A204.1 (cell line): Measurements from ENCODE around the gene PRKCA.
"Not testable (repeated sequence)": the region's sequence is repeated elsewhere in the genome, so short reads cannot be mapped to it uniquely, and the experiment has no call there.

ENCODE experiments used
- FAIRE-seq: peaks from 2 replicates; lab custom pipeline; 2012; peaks lifted over from hg19 to GRCh38; lab: Jason Lieb, UNC

Gene PRKCA

DNA sequence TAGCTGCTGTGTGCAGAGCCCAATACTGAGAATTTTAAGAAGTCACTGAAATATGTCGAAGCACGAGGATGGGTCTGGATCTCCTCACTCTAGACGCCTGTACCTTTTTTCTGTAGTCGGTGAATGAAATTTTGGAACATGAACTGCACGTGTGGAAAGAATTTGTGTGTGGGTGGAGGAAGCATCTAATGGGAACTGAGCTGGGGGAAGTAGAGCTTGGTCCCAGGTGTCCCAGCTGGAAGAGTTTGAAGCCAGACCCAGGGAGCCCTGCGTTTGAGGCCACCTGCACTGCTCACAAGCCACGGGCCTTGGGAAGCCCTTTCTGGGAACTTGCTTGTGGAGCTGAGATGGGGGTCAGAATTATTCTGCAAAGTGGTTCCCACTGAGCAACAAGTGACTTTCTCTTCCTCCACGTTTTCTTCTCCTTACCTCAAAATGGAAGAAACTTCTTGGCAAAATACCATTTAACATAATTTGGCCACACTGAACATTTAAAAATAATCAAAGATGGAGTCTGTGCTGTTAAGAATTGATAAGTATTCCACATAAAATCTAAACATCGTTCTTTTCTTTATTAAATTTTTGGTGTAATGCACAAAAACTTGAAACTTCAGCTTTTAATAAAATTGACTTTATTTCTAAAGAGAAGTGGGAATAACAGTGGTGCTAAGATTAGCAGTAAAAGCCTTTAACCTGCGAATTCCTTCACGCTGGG, 163.8 kb downstream of the PRKCA start:
- FAIRE-seq = no peak

DNA sequence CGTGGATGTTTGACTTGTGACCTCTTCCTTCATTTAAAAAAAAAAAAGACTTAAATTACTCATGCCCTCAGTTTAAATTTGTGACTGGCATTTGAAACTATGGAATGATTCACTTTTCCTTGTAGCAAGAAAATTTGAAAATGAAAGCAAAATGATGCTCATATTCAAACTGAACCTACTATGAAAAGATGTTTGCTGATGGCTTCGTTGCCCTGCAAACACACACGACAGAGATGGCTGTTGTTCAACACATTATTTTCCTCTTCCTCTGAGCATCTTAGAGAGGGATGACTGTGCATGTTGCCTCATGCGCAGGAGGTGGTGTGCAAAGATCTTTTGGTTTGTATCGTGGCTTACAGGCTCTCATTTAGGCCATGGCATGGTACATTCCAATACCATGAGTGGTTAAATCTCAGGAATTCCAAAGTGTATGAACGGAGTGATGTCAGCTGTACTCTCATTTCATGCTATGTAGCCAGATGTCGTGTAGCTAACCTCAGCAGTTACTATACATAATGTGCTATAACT, 164.5 kb downstream of the PRKCA start:
- peak; percentile 95 for FAIRE-seq

DNA sequence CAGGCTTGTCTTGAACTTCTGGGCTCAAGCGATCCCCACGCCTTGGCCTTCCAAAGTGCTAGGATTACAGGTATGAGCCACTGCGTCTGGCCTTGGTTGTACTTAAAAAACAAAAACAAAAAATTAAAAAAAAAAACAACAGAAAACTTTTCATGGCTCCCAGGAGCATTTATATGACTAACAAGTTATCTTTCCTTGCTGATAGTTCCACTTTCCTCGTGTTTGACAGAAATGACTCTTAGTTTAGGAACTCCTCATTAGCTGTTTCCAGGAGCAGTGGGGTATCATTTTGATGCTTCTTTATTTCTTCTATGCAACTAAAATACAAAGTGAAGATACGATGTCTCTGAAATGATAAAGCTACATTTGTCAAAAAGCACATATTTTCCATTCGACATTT, 165.4 kb downstream of the PRKCA start:
- no peak for FAIRE-seq

DNA sequence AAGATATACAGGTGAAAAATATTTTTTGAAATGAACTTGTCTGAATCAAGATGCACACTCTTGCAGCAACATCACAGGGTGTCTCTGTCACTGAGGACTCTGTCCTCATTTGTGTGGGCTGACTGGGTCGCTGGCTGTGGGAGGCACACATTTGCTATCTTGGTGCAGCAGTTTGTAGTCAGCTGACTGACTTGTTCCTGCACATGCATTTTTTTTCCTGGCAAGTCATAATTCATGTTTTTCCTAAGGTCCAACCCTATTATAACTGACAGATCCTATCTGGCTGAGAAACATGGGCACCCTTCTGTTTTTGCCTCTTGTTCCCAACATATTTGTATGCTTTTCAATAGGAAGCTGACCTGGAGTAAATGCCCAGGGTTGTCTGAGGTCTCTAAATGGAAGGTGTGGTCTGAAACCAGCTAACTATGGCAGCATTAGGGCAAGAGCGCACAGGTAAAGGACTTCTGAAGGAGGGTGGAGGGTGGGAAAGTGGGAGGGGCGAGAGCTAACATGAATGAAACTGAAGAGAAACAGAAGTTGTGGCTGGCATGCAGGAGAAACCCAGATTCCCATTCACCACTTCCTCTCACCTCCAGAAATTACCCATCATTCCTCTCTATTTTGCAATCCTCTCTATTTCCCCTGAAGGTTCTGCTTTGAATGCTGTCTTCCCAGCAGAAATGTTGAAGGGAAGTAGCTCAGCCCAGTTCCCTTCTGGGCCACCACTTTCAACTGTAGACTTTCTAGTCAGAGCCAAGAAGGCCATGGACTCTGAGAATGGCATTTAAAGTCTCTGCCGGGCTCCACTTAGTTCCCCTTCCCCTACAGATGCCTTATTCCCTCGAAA, 166.1 kb downstream of the PRKCA start:
- no peak for FAIRE-seq

DNA sequence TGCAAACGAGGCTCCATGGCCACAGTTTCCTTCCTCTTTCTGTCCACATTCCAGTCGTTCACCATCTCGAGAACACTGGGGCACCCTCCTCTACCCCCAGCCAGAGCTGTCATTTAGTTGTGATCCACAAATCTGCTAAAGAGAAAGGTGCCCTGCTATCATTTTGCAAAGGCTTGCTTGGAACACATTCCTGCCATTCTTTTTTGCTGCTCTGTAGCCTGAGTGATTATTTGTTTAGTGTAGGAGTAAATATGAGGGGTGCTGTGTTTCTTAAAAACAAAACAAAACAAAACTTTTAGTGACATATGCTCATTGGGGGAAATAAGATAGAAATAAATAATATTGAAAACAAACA, 166.7 kb downstream of the PRKCA start:
- FAIRE-seq = no peak

DNA sequence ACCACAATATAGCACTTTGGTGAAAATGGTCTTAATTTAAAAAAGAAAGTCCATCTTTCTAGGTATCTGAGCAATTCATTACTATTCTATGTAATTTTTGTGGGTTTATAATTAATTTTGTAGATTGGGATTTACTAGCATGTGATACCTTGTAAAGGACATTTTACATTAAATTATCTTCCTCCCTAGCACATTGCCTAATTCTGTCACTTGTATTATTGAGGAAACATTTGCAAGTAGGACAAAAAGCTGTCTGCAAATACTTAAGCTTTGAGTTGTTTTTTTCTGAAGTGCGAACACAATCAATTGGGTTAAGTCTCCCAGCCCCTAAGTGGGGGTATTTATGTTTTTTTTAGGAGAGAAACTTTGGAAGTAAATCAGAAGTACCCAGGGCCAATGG, 167.0 kb downstream of the PRKCA start:
- no peak for FAIRE-seq

DNA sequence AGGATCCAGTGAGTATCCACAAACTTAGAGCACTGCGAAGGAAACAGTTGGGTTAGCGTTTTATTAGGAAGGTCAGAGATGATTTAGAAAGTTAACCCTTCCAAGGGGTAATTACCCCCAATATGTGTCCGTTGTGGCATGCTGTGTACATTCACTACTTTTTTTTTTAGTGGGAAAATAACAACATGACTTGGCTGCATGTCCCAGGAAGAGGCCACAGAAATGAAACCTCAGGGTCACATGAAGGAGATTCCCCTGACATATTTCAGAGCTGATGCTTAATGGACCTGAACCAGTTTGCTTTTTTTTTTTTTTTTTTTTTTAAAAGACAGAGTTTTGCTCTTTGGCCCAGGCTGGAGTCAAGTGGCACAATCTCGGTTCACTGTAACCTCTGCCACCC, 167.5 kb downstream of the PRKCA start:
- no peak for FAIRE-seq

DNA sequence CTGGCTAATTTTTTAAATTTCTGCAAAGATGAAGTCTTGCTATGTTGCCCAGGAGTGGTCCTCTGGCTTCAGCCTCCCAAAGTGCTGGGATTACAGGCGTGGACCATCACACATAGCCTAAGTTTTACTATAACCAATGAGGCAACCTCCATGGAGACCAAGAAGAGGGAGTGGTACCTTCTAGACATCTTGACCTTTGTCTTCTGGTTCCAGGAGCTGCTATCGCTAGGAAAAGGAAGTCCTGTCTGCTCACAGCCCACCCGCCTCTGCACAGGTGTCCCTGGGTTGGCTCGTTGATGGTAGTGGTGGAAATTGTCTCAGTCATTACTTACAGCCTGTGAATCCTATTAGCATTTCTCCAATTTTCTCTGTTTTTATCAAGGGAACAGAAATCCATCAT, 169.7 kb downstream of the PRKCA start:
- no peak for FAIRE-seq

DNA sequence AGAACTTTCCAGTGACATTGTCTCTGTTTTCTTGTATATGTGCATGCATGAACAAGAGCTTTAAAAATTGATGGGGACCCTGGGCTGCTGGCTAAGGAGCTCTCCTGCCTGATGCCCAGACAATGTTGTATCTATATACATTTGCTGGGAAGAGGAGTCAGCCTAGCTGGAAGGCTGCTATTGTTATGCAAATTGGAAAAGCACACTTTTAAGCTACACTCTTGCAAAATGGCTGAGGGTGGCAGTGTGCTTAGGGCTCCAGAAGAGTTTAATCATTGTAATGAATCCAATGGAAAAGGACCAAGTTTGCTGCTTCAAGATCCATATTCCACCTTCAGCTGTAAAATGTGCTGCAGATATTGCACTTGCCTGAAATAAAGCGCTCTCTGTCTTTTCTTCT, 171.8 kb downstream of the PRKCA start:
- no peak for FAIRE-seq

DNA sequence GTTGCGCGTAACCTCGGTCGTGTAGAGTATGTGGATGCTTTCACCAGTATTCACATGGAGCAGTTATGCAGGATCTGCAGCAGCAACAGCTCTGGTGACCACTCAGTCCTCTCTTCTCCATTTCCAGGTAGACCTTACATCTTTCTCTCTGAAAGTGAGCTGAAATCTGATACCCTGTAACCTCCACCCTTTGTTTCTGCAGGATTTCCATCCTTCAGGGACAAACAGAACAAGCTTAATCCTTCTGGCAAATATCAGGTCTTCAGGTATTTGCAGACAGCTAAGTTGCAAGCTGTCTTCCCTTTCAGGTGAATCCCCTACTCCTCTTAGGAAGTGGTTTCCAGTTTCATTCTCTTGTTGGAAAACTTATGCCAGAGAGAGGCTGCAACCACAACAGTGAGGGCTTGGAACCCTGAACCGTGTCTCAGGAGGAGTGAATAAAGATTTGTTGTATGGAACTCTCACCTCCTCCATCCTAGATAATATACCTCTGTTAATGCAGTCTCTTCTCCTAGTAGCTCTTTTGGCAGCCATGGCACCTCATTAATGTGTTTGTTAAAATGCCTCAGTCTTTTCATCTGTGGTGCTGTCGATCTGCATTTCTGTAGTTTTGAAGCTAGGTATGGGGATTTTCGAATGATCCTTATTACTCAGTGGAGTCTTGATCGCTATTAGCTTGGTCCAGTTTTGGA, 172.5 kb downstream of the PRKCA start:
- no peak for FAIRE-seq

DNA sequence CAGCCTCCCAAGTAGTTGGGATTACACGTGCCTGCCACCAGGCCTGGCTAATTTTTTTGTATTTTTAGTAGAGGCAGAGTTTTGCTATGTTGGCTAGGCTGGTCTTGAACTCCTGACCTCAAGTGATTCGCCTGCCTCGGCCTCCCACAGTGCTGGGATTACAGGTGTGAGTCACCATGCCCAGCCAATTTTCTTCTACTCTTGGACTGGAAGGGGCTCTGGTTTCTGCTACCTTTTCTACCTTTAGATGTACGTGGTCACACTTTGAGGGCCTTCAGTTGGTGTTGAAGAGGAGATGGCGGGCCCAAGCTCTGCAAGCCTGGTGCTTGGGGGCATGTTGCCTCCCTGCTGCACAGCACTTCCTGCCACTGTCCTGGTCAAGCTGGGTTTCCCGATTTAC, 173.6 kb downstream of the PRKCA start:
- FAIRE-seq = no peak

DNA sequence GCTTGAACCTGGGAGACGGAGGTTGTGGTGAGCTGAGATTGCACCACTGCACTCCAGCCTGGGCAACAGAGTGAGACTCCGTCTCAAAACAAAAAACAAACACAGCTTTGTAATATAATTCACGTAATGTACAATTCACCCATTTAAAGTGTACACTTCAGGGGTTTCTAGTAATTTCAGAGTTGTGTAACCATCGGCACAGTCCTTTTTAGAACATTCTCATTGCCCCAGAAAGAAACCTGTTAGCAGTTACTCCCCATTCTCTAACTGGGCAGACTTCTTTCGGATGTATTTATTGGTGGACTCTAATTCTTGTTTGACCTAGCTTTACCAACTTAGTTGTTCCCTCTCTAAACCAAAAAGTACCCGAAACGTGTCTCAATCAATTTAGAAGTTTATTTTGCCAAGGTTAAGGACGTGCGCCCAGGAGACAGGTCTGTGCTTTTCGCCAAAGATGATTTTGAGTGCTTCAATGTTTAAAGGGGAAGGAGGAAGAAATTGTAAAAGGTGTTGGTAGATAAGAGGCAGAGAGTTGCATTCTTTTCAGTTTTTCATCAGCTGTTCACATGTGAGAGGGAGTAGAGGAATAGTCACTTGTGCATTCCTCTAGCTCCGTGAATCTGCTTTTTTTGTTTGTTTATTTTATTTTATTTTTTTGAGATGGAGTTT, 175.3 kb downstream of the PRKCA start:
- FAIRE-seq = no peak

DNA sequence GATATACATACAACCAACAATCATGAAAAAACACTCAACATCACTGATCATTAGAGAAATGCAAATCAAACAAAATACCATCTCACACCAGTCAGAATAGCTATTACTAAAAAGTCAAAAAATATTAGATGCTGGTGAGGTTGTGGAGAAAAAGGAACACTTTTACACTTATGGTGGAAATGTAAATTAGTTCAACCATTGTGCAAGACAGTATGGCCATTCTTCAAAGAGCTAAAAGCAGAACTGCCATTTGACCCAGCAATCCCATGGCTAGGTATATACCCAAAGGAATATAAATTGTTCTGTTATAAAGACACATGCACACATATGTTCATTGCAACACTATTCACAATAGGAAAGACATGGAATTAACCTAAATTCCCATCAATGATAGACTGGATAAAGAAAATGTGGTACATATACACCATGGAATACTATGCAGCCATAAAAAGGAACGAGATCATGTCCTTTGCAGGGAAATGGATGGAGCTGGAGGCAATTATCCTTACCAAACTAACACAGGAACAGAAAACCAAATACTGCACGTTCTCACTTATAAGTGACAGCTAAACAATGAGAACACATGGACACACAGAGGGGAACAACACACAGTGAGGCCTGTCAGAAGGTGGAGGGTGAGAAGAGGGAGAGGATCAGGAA, 176.9 kb downstream of the PRKCA start:
- not testable (repeated sequence) for FAIRE-seq

DNA sequence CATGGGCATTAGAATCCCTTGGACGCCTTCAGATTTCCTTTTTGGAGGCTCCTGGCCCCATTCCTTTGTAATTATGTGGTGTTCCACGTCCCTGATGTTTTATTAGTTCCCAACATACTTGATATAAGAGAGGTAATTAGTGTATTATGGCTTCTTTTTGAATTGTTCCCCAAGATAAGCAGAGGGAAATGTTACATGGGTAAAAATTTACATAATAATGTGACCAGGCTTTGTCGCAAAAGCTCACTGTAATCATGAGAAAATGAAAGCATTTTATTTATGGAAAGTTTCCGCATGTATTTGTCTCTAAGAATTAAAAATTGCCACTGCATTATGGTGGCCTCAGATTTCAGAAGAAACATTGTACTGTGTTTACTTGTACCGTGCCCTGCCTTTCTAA, 177.8 kb downstream of the PRKCA start:
- no peak for FAIRE-seq

DNA sequence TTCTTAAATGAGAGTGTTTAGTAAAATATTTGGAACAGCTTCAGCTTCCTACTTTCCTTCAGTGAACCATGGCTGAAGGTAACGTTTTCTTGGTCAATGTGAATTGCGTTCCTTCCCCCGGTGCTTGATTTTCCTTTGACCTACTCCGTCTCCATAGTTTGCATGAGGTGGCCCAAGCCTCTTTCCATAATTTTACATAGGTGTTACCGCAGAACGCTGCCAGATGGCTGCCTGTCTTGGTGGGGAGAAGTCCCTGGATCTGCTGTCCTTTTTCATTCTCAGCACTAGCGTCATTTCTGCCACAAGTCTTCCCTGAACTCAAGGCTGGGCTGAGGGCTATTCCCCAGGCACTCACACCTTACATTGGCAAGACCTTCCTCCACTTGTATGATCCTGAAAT, 178.4 kb downstream of the PRKCA start:
- FAIRE-seq = no peak

DNA sequence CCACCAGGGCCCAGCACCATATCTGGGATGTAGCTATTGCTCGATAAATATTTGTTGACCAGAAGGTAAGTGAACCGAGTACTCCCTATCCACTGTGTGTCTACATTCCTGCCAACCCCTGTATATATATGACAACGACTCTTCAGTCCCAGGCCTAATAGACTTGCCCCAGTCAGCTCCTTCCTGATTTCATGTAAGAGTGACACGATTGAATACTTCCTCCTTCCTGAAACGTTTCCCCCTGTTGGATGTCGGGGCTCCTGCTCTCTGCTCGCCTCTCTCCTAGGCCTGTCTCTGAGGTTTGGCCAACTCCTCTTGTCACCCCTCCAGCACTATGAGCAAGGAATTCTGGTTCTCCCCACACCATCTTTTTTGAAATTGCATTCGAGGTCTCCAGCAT, 178.9 kb downstream of the PRKCA start:
- FAIRE-seq = no peak

DNA sequence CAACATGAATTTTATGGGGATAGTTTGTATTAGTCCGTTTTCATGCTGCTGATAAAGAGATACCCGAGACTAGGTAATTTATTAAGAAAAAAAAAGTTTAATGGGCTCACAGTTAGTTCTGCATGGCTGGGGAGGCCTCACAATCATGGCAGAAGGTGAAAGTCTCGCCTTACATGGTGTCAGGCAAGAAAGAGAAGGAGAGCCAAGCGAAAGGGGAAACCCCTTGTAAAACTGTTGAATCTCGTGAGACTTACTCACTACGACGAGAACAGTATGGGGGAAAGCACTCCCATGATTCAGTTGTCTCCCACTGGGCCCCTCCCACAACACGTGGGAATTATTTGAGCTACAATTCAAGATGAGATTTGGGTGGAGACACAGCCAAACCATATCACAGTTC, 181.5 kb downstream of the PRKCA start:
- no peak for FAIRE-seq

DNA sequence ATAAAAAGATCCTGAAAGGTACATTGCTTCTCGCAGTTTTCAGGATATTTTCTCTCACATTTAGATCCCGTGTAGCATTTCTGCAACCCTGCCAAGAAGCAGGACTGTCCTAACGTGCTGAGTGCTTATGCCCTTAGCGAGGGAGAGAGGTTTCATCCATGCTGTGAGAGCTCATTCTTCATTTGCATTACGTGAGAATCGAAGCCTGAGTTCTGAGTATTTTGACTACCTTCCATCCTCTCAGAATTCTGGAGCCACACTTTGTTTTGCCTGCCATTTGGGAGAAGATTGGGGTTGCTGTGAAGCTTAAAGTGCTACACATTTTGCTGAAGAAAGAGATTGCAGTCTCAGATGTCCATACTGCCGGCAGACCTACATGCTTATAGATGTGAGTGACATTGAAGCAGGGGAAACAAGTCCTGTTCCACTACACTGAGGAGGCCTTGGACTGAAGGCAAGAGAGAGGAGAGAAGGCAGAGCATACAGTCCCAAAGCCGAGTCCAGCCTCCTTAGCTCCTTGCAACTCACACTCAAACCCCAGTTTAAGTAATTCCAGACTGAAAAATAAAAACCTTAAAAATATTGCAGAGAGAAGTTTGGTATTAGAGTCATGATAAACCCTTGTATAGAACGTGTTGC, 183.0 kb downstream of the PRKCA start:
- no peak for FAIRE-seq

DNA sequence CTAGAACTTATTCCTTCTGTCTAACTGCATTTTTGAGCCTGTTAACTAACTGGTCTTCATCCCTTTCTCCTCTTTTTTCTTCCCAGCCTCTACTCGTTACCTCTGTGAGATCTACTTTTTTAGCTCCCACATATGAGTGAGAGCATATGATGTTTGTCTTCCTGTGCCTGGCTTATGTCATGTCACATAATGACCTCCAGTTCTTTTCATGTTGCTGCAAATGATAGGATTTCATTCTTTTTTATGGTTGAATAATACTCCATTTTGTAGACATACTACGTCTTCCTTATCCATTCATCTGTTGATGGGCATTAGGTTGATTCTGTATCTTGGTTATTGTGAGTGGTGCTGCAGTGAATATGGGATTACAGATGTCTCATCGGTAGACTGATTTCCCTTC, 184.7 kb downstream of the PRKCA start:
- FAIRE-seq = no peak

DNA sequence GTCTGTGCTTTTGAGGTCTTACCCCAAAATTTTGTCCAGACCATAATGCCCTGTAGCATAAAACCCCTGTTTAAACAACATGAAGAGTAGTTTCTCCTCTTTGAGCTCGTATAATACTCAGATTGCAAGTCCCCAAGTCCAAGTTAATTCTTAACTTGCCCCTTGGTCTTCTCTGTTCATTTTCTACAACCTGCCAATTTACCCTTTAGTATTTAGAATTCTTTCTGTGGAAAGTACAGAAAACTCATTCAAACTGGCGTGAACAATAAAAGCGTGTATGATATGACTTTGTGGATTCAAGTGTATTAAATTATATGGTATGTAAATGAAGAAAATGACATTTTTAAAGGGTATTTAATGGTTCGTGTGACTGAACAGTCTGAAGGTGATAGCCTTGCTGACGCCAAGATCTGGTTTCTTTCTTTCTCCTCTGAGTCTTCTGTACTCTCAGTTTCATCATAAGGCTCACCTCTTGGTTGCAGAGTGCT, 185.6 kb downstream of the PRKCA start:
- FAIRE-seq = no peak

DNA sequence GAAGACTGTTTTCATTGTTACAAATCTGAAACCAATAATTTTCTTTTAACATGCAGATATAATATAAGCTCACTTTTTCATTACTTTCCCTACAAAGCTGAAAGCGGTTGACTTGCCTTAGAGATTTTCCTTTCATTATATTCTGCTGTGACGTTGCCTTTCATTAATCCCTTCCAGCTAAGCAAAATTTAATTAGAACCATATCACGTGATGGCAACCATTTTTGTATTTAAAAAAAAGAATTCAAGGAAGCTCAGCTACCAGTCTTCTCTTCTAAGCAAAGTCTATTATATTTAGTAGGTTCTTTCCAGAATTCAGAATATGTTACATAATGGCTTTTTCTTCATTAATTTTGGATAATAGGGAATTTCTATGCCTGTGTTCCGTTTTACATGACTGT, 186.5 kb downstream of the PRKCA start:
- FAIRE-seq = no peak
